ENCODE results near the gene CNOT2. TPM values are rescaled to one million over a fixed set of nuclear protein-coding genes. Genes with fewer than 3 reads are reported as not detected.

CNOT2 gene
- total RNA-seq, 1 donor: 135 TPM

DNA sequence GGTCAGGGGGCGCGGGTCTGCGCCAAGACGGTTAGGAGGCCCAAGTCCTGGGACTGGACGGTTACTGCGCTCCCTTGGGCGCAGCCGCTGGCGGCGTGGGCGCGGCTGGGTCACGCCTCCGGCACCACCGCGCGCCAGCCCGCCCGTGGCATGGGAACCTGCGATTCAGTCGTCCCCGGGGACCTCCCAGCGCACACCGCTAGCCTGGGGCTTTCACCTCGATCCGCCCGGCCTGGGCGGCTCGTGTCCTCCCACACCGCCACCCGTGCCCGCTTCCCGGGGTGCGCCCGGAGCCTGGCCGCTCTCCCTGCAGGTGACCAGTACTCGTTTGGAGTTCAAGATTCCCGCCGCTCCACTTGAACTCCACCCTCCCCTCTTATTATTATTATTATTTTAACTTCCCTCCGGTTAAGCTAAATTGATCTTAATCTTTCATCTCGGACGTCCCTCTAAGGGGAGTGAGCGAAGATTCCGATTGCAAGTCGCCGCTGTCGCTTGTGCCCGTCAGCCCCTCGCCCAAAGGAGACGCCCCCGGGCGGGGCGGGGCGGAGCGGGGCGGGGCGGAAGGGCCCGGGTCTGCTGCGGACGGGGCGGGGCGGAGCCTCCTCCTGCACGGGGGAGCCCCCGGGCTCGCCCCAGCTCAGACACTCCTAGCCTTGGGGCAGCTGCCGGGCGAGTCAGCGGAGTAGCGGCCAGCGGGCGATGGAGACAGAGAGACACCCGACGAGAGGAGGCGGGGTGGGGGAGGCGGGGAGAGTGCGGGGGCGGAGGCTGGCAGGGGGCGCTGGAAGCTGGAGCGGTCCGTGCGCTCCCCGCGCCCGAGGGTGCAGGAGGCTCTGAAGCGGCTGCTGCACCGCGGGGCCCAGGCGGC, 122.7 kb downstream of the CNOT2 start, which contains the start of gene KCNMB4:
KCNMB4 (plus strand) TSS at position 643 of the 871 bp plus-strand sequence. CDS start 445 bp downstream, outside the sequence.
- DNase-seq (ENCODE audit: low read depth): peak; percentile 9

DNA sequence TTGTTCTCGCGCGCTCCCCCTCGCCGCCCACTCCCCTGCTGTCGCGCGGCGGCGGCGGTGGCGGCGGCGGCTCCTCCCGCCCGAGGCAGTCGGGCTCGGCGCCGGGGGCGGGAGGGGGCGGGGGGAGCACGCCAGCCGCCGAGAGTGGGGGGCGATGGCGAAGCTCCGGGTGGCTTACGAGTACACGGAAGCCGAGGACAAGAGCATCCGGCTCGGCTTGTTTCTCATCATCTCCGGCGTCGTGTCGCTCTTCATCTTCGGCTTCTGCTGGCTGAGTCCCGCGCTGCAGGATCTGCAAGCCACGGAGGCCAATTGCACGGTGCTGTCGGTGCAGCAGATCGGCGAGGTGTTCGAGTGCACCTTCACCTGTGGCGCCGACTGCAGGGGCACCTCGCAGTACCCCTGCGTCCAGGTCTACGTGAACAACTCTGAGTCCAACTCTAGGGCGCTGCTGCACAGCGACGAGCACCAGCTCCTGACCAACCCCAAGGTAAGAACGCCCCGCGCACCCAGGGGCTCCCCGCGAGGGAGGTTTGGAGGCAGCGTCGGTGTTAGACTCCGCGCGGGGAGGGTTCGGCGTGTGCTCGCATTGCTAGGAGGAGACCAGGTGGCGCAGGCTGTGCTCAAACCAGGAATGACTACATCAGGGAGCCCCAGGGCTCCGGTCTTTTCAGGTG, 123.5 kb downstream of the CNOT2 start:
- peak; percentile 14 for DNase-seq (ENCODE audit: low read depth)
- TF ChIP-seq, protein P1, sequence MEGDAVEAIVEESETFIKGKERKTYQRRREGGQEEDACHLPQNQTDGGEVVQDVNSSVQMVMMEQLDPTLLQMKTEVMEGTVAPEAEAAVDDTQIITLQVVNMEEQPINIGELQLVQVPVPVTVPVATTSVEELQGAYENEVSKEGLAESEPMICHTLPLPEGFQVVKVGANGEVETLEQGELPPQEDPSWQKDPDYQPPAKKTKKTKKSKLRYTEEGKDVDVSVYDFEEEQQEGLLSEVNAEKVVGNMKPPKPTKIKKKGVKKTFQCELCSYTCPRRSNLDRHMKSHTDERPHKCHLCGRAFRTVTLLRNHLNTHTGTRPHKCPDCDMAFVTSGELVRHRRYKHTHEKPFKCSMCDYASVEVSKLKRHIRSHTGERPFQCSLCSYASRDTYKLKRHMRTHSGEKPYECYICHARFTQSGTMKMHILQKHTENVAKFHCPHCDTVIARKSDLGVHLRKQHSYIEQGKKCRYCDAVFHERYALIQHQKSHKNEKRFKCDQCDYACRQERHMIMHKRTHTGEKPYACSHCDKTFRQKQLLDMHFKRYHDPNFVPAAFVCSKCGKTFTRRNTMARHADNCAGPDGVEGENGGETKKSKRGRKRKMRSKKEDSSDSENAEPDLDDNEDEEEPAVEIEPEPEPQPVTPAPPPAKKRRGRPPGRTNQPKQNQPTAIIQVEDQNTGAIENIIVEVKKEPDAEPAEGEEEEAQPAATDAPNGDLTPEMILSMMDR (IDR thresholded peaks at IDR 0.05; ENCODE audit: insufficient read depth, low read length): no peak

More for the DNA sequence above, 122.7 kb downstream of the CNOT2 start, which contains the start of gene KCNMB4:
- TF ChIP-seq, protein P1 (IDR thresholded peaks at IDR 0.05; ENCODE audit: insufficient read depth, low read length): no peak
- peak within 1 kb of the TSS; percentile 67 for H3K4me3 ChIP-seq (ENCODE audit: low read depth, low read length)

DNA sequence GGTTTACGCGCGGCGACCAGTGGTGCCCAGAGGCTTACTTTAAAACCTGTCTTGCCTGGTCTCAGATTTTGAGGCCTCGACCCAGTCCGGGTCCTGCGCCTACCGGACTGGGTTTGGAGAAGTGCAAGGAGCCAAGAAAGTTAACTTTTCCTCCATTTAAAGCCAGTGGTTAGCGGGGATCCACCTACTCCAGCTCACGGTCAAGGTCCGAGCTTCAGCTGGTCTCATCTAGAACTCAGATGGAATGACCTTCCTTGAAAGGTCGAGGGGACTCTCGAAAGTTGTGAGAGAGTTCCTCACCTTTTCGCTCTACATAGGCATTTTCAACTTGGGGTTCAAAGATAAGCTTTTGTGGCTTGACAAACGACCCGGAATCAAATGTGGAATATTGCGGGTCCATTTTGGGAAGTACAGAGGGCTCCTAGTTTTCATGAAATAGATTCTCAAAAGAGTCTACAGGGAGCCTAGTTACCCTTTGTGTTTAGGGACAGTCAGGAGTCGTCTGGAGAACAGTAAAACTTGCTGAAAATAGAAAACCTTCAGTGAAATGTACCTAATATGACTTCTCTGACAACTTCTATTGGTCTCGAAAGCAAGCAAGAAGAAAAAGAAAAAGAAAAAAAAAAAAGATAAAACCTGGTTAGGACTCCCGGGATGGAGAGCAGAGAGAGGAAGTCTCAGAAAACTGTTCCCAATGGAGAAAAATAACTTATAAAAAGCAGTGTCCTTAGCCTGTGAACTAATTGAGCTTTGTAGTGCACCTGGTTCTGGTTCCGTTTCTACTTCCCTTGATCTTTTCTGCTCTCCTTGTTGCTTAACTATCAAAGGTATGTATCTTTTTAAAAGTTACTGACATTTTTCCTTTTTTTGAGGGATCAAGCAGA, 124.3 kb downstream of the CNOT2 start:
- peak; percentile 15 for DNase-seq (ENCODE audit: low read depth)
- TF ChIP-seq, protein P1 (IDR thresholded peaks at IDR 0.05; ENCODE audit: insufficient read depth, low read length): no peak
- H3K4me3 ChIP-seq (ENCODE audit: low read depth, low read length): peak overlapping the region; percentile 66

More for the DNA sequence above, 123.5 kb downstream of the CNOT2 start:
- H3K4me3 ChIP-seq (ENCODE audit: low read depth, low read length): peak overlapping the region; percentile 67

DNA sequence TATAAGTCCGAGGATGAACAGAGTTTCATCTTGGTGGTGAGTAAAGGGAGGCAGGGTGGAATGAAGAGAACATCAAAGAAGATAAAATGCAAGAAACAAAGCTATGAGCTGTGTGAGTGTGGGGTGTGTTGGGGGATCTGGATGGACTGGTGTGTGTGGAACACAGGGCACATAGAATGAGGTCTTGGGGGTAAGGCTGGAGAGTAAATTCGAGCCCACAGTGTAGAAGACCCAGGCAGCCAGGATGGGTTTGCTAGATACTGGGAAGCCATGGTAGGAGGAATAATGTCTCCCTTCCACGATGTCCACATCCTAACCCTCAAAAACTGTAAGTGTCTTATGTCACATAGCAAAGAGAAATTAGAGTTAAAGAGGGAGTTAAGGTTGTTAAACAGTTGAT, 129.6 kb downstream of the CNOT2 start:
- no peak overlapping the region for H3K4me3 ChIP-seq (ENCODE audit: low read depth, low read length)
- no peak for DNase-seq (ENCODE audit: low read depth)
- TF ChIP-seq, protein P1 (IDR thresholded peaks at IDR 0.05; ENCODE audit: insufficient read depth, low read length): no peak

DNA sequence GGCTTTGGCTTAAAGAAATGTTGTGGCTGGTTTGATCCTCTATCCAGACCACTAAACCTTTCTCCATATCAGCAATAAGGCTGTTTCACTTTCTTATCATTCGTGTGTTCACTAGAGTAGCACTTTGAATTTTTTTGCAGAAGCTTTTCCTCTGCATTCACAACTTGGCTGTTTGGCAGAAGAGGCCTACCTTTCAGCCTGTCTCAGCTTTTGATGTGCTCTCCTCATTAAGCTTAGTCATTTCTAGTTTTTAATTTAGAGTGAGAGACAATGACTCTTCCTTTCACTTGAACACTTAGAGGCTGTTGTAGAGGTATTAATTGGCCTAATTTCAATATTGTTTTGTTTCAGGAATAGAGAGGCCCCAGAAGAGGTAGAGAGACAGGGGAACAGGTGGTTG, 136.6 kb downstream of the CNOT2 start:
- DNase-seq (ENCODE audit: low read depth): no peak
- no peak overlapping the region for H3K4me3 ChIP-seq (ENCODE audit: low read depth, low read length)
- TF ChIP-seq, protein P1 (IDR thresholded peaks at IDR 0.05; ENCODE audit: insufficient read depth, low read length): no peak

DNA sequence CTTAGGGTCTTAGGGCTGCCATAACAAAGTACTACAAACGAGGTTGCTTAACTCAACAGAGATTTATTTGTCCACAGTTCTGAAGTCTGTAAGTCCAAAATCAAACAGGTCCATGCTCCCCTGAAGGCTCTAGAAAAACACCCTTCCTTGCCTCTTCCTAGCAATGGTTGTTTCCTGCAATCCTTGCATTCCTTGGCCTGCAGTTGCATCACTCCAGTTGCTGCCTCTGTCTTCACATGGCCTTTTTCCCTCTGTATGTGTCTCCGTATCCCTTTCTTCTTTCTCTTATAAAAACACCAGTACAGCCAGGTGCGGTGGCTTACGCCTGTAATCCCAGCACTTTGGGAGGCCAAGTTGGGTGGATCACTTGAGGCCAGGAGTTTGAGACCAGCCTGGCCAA, 140.3 kb downstream of the CNOT2 start:
- peak; percentile 19 for DNase-seq (ENCODE audit: low read depth)
- TF ChIP-seq, protein P1 (IDR thresholded peaks at IDR 0.05; ENCODE audit: insufficient read depth, low read length): no peak
- no peak overlapping the region for H3K4me3 ChIP-seq (ENCODE audit: low read depth, low read length)

Measured in fibroblast of the aortic adventitia (primary cell).